OCI-LY3 (cell line): ENCODE measurements around the gene MATN1.

Source experiments
- EZH2phosphoT487 ChIP-seq: fragments of 200-600 bp; shearing (Covaris generic); IDR thresholded peaks from 2 replicates; pipeline ENCODE4 v1.6.1; 2018; ENCODE audit warnings: antibody characterized with exemption, mixed run types, low read depth
- TF ChIP-seq, protein P1 (sequence below): fragments of 200-600, 300-600 bp; sonication (generic); IDR thresholded peaks from 2 replicates; pipeline ENCODE4 v1.5.1; 2014; ENCODE audit warnings: antibody characterized with exemption, low read length, low read depth

- TF ChIP-seq, protein P1, sequence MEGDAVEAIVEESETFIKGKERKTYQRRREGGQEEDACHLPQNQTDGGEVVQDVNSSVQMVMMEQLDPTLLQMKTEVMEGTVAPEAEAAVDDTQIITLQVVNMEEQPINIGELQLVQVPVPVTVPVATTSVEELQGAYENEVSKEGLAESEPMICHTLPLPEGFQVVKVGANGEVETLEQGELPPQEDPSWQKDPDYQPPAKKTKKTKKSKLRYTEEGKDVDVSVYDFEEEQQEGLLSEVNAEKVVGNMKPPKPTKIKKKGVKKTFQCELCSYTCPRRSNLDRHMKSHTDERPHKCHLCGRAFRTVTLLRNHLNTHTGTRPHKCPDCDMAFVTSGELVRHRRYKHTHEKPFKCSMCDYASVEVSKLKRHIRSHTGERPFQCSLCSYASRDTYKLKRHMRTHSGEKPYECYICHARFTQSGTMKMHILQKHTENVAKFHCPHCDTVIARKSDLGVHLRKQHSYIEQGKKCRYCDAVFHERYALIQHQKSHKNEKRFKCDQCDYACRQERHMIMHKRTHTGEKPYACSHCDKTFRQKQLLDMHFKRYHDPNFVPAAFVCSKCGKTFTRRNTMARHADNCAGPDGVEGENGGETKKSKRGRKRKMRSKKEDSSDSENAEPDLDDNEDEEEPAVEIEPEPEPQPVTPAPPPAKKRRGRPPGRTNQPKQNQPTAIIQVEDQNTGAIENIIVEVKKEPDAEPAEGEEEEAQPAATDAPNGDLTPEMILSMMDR = no peak
- no peak for TF ChIP-seq EZH2phosphoT487
Measured at GRCh38 chr1:30745834-30746208, 22.4 kb upstream of the MATN1 start.
